Naive thymus-derived CD8-positive, alpha-beta T cell (primary cell): Measurements from ENCODE around the gene MTHFD1. TPM values are rescaled to one million over a fixed set of nuclear protein-coding genes. Genes with fewer than 3 reads are reported as not detected.
A peak's percentile ranks its signal among the peaks of the same experiment; 100 is the strongest.

ENCODE experiments used
- ATAC-seq, 2 donors: fragments of 150-1000 bp; cut with Tn5 transposase in 1 of 2; sonication (Bioruptor Pico), chemical (Tn5 transposase) in 1 of 2; 1 replicate in 1 of 2; 2 replicates in 1 of 2; pipeline ENCODE4 v1.10.0; 2021; ENCODE audit warnings: mild to moderate bottlenecking in 2 of 2, moderate library complexity in 2 of 2
- POLR2A ChIA-PET: fragments of 350-600 bp; sonication (Branson Sonifier 250); formaldehyde crosslinking; loops from one replicate; lab custom pipeline; 2021; ENCODE audit warnings: antibody characterized with exemption; lab: Charles Lee
- DNase-seq, 10 donors: peaks; one replicate each; pipeline versions ENCODE4 v3.0.0 to v3.0.0-alpha.2; 2020 to 2022
- H3K27ac Mint-ChIP-seq, 10 donors: one replicate each; pipeline ENCODE4 v1.8.0; 2020 to 2022; ENCODE audit warnings: mild to moderate bottlenecking in 10 of 10, mixed read lengths in 10 of 10, moderate library complexity in 4 of 10, inconsistent platforms in 1 of 10
- H3K27me3 Mint-ChIP-seq, 5 donors: one replicate each; pipeline ENCODE4 v1.8.0; 2021 to 2022; ENCODE audit warnings: mixed read lengths in 5 of 5
- H3K36me3 Mint-ChIP-seq, 3 donors: one replicate each; pipeline ENCODE4 v1.8.0; 2020 to 2022; ENCODE audit warnings: mixed read lengths in 3 of 3, mild to moderate bottlenecking in 2 of 3, inconsistent platforms in 1 of 3
- H3K4me1 Mint-ChIP-seq, 4 donors: one replicate each; pipeline ENCODE4 v1.8.0; 2021 to 2022; ENCODE audit warnings: mixed read lengths in 4 of 4
- H3K4me3 Mint-ChIP-seq, 10 donors: one replicate each; pipeline ENCODE4 v1.8.0; 2020 to 2022; ENCODE audit warnings: mild to moderate bottlenecking in 10 of 10, mixed read lengths in 10 of 10, moderate library complexity in 6 of 10, inconsistent platforms in 1 of 10
- H3K9me3 Mint-ChIP-seq, 9 donors: one replicate each; pipeline ENCODE4 v1.8.0; 2020 to 2022; ENCODE audit warnings: mixed read lengths in 9 of 9, mild to moderate bottlenecking in 3 of 9, inconsistent platforms in 1 of 9, moderate library complexity in 1 of 9
- polyA plus RNA-seq, 3 donors: library from polyadenylated mRNA; unstranded; fragments of 300-500 nt; fragmentation: Illumina TruSeq; gene quantifications; one replicate each; pipeline ENCODE4 v1.2.3, GENCODE V29; 2021
- total RNA-seq, 8 experiments: library from RNA in 2 of 8; stranded (reverse) in 2 of 8; gene quantifications; one replicate each; pipeline ENCODE4 v1.2.3 and lab custom pipeline; 2021 to 2026

The MTHFD1 gene
- total and polyA plus RNA-seq, 5 experiments from 2014 or later, result 32.6 to 44.2 (median 38.6) TPM

DNA sequence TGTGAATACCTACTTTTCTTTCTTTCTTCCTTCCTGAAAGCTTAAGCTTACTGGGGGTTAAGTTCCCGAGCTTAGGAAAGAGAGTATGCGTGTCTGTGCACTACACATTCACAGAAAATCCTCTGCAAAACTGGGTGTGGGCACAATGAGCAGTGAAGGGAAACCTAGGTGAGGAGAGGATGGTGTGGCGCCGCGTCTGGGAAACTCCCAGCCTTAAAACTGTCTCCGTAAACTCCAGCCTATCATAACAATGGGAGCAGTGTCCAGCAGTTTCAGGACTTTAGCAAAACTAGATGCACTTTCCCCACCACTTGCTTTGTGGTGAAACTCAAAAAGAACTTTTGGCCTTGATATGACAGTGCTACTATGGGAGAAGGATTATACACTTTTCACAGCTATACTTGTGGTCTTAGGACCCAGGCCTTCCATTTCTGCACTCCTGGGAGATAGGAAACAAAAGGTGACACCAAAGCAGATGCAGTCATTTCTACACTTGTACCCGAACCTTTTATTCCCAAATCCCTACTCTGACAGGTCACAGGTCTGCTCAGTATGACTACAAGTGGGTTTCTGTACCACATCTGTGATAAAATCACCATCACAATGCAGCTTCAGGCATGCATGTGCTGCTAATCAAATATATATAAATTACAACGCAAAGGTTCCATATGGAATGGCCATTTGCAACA is 87.6 kb downstream of the MTHFD1 start:
- DNase-seq, result no peak
- Mint-ChIP-seq H3K36me3 (peaks cover 0 to 34% (median 0%) of the 10 kb centered on the region in 3 donors), H3K9me3 (no peaks in the 10 kb centered on the region)

DNA sequence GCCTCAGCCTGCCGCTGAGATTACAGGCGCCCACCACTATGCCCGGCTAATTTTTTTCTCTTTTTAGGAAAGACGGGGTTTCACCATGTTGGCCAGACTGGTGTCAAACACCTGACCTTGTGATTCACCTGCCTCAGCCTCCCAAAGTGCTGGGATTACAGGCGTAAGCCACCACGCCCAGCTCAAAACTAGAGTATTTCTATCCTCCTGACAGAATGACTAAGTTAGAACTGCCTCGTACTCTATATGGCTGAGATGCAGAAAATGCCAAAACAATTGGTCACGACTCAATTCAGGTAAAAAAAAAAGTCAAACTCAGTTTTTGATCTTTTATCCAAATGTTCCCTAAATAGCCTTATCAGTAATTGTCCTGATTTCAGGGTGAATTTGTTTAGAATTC is 88.3 kb downstream of the MTHFD1 start:
- POLR2A ChIA-PET, result interaction anchor here (0.6 kb wide), 1 partner anchor 20 kb away, joined by 3 read pairs; no protein-coding TSS in a partner anchor
- no peaks in the 10 kb centered on the region for H3K9me3 Mint-ChIP-seq
- H3K4me1 Mint-ChIP-seq, result peaks cover 9 to 17% (median 11%) of the 10 kb centered on the region in 4 donors
- ATAC-seq, result no peak
- no peaks in the 10 kb centered on the region for H3K27me3 Mint-ChIP-seq
- H3K36me3 Mint-ChIP-seq, result peaks cover 0 to 39% (median 0%) of the 10 kb centered on the region in 3 donors
- H3K4me3 Mint-ChIP-seq, result no peak overlapping the region
- H3K27ac Mint-ChIP-seq, result no peak overlapping the region
- DNase-seq, result no peak

More for the DNA sequence above, 87.6 kb downstream of the MTHFD1 start:
- POLR2A ChIA-PET, result interaction anchor here (0.6 kb wide), 1 partner anchor 20 kb away, joined by 3 read pairs; no protein-coding TSS in a partner anchor
- H3K4me1 Mint-ChIP-seq, result peaks cover 9 to 18% (median 11%) of the 10 kb centered on the region in 4 donors
- peak overlapping the region in 2 of 10 donors; percentile 29 to 40 for H3K27ac Mint-ChIP-seq
- H3K4me3 Mint-ChIP-seq, result no peak overlapping the region
- no peak for ATAC-seq
- no peaks in the 10 kb centered on the region for H3K27me3 Mint-ChIP-seq

DNA sequence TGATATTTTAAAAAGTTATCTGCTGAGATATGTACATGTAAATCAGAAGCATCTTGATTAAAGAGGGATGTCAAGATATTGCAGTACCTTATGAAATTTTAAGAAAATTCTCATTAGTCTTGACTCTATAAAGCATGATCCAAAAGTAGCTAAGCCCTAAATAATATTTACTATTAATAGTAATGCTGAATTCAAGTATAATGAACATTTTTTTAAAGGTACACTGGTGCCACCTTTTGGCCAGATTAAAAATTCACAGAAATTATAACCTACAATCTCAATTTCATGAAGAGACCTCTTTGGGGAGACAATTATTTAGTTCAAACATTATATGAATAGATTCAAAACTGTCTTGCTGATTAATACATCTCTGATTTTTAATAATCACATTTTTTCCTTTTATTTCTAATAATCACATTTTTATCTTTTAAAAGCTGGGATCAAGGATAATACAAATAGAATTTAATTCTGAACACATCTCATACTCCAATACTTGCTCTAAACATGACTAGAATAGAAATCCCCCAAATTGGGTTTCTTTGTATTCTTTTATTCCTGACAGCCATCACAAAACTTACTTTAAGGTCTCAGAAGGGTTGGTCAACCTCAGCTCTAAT is 90.6 kb downstream of the MTHFD1 start:
- ATAC-seq (no peak), DNase-seq (peak in 3 of 10 donors; percentile 39 to 51 (median 41))
- Mint-ChIP-seq H3K4me1 (peaks cover 5 to 11% (median 10%) of the 10 kb centered on the region in 4 donors), H3K4me3 (no peak overlapping the region), H3K36me3 (peaks cover 0 to 50% (median 0%) of the 10 kb centered on the region in 3 donors), H3K9me3 (no peaks in the 10 kb centered on the region), H3K27ac (peak overlapping the region in 5 of 10 donors; percentile 8 to 82 (median 32)), H3K27me3 (no peaks in the 10 kb centered on the region)
- POLR2A ChIA-PET, result interaction anchor here (1.2 to 1.4 kb wide), 2 partner anchors 12 to 26 kb away, joined by 3 to 4 read pairs; partner anchors contain the start of gene ZBTB1

DNA sequence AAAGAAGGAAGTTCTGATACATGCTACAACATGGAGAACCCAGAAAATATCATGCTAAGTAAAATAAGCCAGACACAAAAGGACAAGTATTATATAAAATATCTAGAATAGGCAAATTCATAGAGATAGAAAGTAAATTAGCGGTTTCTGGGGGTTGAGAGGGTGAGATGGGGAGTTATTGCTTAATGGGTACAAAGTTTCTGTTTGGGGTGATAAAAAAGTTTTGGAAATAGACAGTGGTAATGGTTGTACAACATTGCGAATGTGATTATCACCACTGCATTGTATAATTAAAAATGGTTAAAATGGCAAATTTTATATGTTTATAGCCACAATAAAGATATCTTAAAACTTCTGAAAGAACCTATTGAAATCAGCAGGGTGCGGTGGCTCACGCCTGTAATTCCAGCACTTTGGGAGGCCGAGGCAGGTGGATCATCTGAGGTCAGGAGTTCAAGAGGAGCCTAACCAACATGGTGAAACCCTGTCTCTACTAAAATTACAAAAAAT is 100.5 kb downstream of the MTHFD1 start:
- peaks cover 27 to 54% (median 42%) of the 10 kb centered on the region in 4 donors for H3K4me1 Mint-ChIP-seq
- peak overlapping the region in 5 of 10 donors; percentile 17 to 54 (median 35) for H3K27ac Mint-ChIP-seq
- no peak overlapping the region for H3K4me3 Mint-ChIP-seq

DNA sequence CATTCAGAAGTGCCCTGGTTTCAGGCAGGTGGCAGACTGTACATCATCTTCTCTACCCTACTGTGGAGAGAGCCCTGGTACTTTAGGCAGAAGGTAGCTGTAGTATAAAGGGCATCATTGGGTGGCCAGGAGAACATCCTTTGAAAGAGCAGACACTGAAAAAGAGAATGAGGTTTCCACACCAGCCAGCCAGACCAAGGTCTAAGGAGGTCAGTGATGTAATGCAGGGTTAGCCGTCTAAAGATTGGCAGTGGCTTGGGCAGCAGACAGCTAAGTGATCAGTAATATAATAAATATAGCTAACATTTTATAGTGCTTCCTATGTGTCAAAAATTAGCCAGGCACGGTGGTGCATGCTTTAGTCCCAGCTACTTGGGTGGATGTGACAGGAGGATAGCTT is 103.5 kb downstream of the MTHFD1 start:
- ATAC-seq, result no peak
- Mint-ChIP-seq H3K9me3 (no peaks in the 10 kb centered on the region), H3K27ac (peak overlapping the region in 4 of 10 donors; percentile 39 to 81 (median 54)), H3K4me1 (peaks cover 34 to 68% (median 60%) of the 10 kb centered on the region in 4 donors), H3K36me3 (peaks cover 0 to 82% (median 15%) of the 10 kb centered on the region in 3 donors), H3K27me3 (no peaks in the 10 kb centered on the region), H3K4me3 (peak overlapping the region in 1 of 10 donors; percentile 30)
- DNase-seq, result no peak
- POLR2A ChIA-PET, result interaction anchor here (9.1 kb wide), 1 partner anchor 12 kb away, joined by 69 read pairs; the partner anchor contains the start of genes ZBTB1 and ZBTB25

More for the DNA sequence above, 100.5 kb downstream of the MTHFD1 start:
- Mint-ChIP-seq H3K27me3 (no peaks in the 10 kb centered on the region), H3K9me3 (no peaks in the 10 kb centered on the region), H3K36me3 (peaks cover 0 to 84% (median 10%) of the 10 kb centered on the region in 3 donors)
- no peak for ATAC-seq
- no peak for DNase-seq
- POLR2A ChIA-PET, result interaction anchor here (9.1 kb wide), 1 partner anchor 15 kb away, joined by 69 read pairs; the partner anchor contains the start of genes ZBTB1 and ZBTB25

DNA sequence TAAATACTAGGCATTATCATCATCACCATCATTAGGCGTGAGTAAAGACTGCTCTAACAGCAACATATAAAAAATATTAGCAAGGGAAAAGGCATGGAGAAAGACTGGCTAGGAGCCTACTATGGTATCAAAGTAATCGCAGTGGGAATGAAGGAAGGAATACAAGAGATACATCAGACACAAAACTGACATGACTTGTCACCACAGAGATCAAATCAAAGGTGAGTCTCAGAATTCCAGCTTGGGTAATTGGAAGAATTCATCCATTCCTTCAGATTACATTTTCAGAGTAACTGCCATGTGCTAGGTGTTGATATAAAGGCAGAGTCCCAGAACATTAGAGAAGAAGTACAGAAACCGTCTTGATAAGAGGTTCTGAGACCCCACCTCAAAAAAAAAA is 105.3 kb downstream of the MTHFD1 start:
- Mint-ChIP-seq H3K4me1 (peaks cover 36 to 70% (median 68%) of the 10 kb centered on the region in 4 donors), H3K27ac (peak overlapping the region; percentile 10 to 83 (median 43)), H3K9me3 (no peaks in the 10 kb centered on the region), H3K4me3 (peak overlapping the region in 7 of 10 donors; percentile 3 to 59 (median 37)), H3K27me3 (no peaks in the 10 kb centered on the region), H3K36me3 (peaks cover 5 to 77% (median 10%) of the 10 kb centered on the region in 3 donors)
- POLR2A ChIA-PET, result interaction anchor here (9.1 kb wide), 1 partner anchor 10 kb away, joined by 69 read pairs; the partner anchor contains the start of genes ZBTB1 and ZBTB25
- ATAC-seq (no peak), DNase-seq (no peak)

DNA sequence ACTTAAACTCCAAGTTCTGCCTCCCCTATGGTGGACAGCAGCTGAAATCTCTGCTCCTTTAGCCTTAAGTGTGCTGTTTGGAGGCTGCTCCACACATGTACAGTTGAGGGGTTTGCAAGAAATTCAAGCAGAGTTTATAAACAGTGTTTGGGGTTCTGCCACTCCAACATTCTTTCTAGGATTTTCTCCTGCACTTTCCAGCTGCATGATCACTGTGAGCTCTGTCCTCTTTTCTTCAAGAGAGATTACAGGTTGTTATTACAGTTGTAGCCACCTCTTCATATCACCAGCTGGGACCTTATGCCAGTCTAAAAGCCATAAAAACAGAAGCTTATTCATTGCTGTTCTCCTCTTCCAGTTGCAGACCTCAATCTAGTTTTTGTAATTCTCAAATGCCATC is 107.1 kb downstream of the MTHFD1 start:
- peak overlapping the region in 7 of 10 donors; percentile 14 to 78 (median 57) for H3K27ac Mint-ChIP-seq
- H3K4me3 Mint-ChIP-seq, result peak overlapping the region in 2 of 10 donors; percentile 15 to 23
- no peaks in the 10 kb centered on the region for H3K27me3 Mint-ChIP-seq
- DNase-seq, result no peak
- no peak for ATAC-seq
- POLR2A ChIA-PET, result interaction anchor here (1.5 to 9.1 kb wide), 2 partner anchors 8 to 10 kb away, joined by 4 to 69 read pairs; partner anchors contain the start of genes ZBTB1 and ZBTB25
- H3K9me3 Mint-ChIP-seq, result no peaks in the 10 kb centered on the region
- peaks cover 38 to 84% (median 80%) of the 10 kb centered on the region in 4 donors for H3K4me1 Mint-ChIP-seq
- H3K36me3 Mint-ChIP-seq, result peaks cover 5 to 80% (median 10%) of the 10 kb centered on the region in 3 donors

DNA sequence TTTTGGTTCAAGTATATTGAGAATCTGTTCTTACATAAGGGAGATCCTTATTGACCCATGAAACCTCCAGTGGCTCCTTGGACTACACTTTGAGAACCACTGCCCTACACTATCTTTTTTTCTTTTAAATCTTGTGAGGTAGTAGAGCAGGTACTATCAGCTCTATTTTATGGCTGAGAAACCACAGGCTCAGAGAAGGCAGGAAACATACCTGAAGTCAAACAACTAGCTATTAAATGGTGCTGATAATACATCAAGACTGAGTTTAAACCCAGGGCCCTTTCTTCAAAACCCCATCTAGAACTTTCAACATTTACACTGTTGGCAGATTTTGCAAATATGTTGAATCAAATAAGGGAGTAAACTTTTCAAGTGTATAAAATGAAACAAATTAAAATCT is 108.6 kb downstream of the MTHFD1 start:
- Mint-ChIP-seq H3K4me3 (peak overlapping the region in 9 of 10 donors; percentile 25 to 66 (median 58)), H3K36me3 (peaks cover 5 to 67% (median 10%) of the 10 kb centered on the region in 3 donors), H3K4me1 (peaks cover 31 to 82% (median 77%) of the 10 kb centered on the region in 4 donors), H3K9me3 (no peaks in the 10 kb centered on the region), H3K27ac (peak overlapping the region in 9 of 10 donors; percentile 22 to 89 (median 81)), H3K27me3 (no peaks in the 10 kb centered on the region)
- DNase-seq, result no peak
- peak in 1 of 2 donors; percentile 31 for ATAC-seq
- POLR2A ChIA-PET, result interaction anchor here (0.5 to 9.1 kb wide), 6 partner anchors 7 to 953 kb away, joined by 3 to 69 read pairs (median 4); partner anchors contain the start of genes MTHFD1, PPP2R5E, ZBTB1 and ZBTB25

DNA sequence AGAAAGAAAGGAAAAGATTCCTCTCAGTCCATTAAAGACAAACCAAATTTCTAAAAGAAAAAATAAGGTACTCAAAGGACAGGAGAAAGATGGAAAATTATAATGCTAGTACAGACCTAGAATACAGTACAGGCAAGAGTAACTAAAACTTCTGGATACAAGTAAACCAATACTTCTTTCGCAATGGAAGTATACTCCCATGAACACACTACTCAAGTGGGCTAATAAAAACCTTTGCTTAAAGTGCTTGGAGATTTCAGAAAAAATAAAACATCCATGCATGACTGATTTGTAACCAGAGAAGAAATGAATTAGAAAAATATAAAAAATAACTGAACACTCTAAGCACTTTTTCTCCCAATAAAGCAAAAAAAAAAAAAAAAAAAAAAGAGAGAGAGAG is 111.9 kb downstream of the MTHFD1 start:
- Mint-ChIP-seq H3K27ac (peak overlapping the region; percentile 87 to 100 (median 98)), H3K36me3 (peaks cover 10 to 42% (median 14%) of the 10 kb centered on the region in 3 donors), H3K9me3 (peaks cover 0 to 3% (median 0%) of the 10 kb centered on the region in 9 donors), H3K4me3 (peak overlapping the region; percentile 70 to 100 (median 98)), H3K27me3 (peaks cover 0 to 4% (median 0%) of the 10 kb centered on the region in 5 donors), H3K4me1 (peaks cover 19 to 70% (median 63%) of the 10 kb centered on the region in 4 donors)
- DNase-seq (no peak), ATAC-seq (no peak)
- POLR2A ChIA-PET, result interaction anchor here (1.5 kb wide), 1 partner anchor 15 kb away, joined by 5 read pairs; no protein-coding TSS in a partner anchor

DNA sequence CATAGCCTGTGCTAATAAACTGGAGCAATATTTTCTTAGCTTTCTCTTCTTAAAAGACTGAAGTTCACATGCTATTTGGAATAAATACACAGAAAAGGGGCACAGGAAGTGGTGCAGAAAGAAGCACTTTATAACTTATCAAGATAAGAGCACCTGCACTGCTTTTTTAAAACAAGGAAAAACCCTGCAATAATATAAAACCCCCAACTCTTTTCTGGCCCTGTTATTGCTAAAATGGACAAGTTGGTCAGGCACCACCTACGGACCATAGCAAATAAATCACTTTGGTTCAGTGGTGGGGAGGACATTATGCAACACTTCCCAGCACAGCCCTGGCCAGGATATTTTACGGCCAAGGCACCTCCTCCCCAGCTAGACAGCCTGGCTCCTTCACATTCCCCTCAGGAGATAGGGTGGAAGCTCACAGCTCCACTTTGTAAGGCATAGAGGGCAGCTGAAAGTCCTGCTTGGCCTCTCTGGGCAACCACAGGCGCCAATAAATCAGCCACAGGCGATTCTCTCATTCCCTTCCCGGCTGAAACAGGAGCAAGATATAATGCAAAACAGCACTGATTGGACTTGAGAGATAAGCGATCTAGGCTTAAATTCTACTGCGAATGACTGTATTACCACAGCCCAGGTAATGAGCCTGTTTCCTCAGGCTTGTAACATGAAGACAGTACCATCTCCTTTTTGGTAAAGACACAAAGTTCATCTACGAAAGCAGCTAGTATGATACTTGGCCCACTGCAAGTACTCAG is 113.4 kb downstream of the MTHFD1 start:
- Mint-ChIP-seq H3K9me3 (peaks cover 0 to 3% (median 0%) of the 10 kb centered on the region in 9 donors), H3K27me3 (peaks cover 0 to 4% (median 0%) of the 10 kb centered on the region in 5 donors), H3K36me3 (peaks cover 5 to 29% (median 14%) of the 10 kb centered on the region in 3 donors), H3K27ac (peak overlapping the region; percentile 97 to 100 (median 98)), H3K4me1 (peaks cover 25 to 73% (median 64%) of the 10 kb centered on the region in 4 donors), H3K4me3 (peak overlapping the region; percentile 93 to 100 (median 98))
- ATAC-seq, result no peak
- POLR2A ChIA-PET, result interaction anchor here (0.5 to 5.4 kb wide), 12 partner anchors 9 to 601 kb away, joined by 3 to 69 read pairs (median 4); partner anchors contain the start of genes HSPA2, MAX and MTHFD1
- DNase-seq, result peak in 3 of 10 donors; percentile 44 to 48 (median 48)

DNA sequence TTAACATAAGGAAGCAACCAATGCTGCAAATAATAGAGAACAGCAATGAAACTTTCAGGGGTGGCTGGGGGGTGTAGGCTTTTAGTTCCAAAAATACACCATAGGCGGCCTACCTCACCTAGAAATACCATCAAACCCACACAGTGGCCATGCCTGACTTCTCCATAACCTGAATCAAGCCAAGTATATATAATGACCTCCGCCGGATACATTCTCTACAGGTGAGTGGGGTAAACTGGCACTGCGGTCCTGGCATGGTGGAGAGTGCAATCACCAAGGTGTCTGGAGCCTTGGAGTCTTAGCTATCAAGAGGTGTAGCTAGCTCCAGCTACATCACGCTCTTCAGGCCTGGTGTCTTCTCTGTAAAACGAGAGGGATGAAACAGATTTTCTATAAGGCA is 114.3 kb downstream of the MTHFD1 start:
- Mint-ChIP-seq H3K9me3 (peaks cover 0 to 3% (median 0%) of the 10 kb centered on the region in 9 donors), H3K4me1 (peaks cover 25 to 75% (median 65%) of the 10 kb centered on the region in 4 donors), H3K36me3 (peaks cover 5 to 24% (median 14%) of the 10 kb centered on the region in 3 donors), H3K27me3 (peaks cover 0 to 4% (median 0%) of the 10 kb centered on the region in 5 donors), H3K4me3 (peak overlapping the region; percentile 93 to 100 (median 98)), H3K27ac (peak overlapping the region; percentile 97 to 100 (median 98))
- POLR2A ChIA-PET, result interaction anchor here (0.8 to 5.4 kb wide), 15 partner anchors 8 to 784 kb away, joined by 3 to 69 read pairs (median 5); partner anchors contain the start of genes HSPA2 and MTHFD1
- ATAC-seq, result no peak
- peak in 4 of 10 donors; percentile 12 to 40 (median 34) for DNase-seq
